K562 (cell line): ENCODE measurements around the gene REM1. TPM values are rescaled to one million over a fixed set of nuclear protein-coding genes. Genes with fewer than 3 reads are reported as not detected.
A peak's percentile ranks its signal among the peaks of the same experiment; 100 is the strongest.
"Not testable (repeated sequence)": the region's sequence is repeated elsewhere in the genome, so short reads cannot be mapped to it uniquely, and the experiment has no call there.

ENCODE experiments used
- ATAC-seq: fragments of 200-7000 bp; cut with Tn5 transposase; 3 replicates; pipeline ENCODE4 v1.9.1; 2020; ENCODE audit warnings: moderate library complexity
- BruUV-seq: library from RNA; stranded (reverse); fragments of 400-500 nt; replicated peaks from 2 replicates; lab custom pipeline; 2021; lab: Mats Ljungman, UMichigan
- CTCF ChIA-PET: fragments of 300-600 bp; formaldehyde crosslinking; extraction: SDS; loops from one replicate; lab custom pipeline; 2021; ENCODE audit warnings: low intra/inter-chr PET ratio; lab: Yijun Ruan, JAX
- POLR2A ChIA-PET: fragments of 300-600, 350-650 bp; sonication (Branson Sonifier 250); formaldehyde crosslinking; extraction: SDS; loops from one replicate; lab custom pipeline; 2021; ENCODE audit warnings: antibody characterized with exemption, inconsistent platforms; lab: Yijun Ruan, JAX
- DNase-seq, 4 experiments: peaks; one replicate each; pipeline versions ENCODE4 v3.0.0 to v3.0.0-alpha.2; 2011 to 2018; ENCODE audit warnings: low spot score in 3 of 4, mixed read lengths in 3 of 4; ENCODE audit errors: extremely low read depth in 1 of 4
- FAIRE-seq: peaks from 2 replicates; lab custom pipeline; 2011; peaks lifted over from hg19 to GRCh38; lab: Jason Lieb, UNC
- H2AFZ ChIP-seq: 2 replicates; pipeline ENCODE4 v1.6.0; 2011; ENCODE audit warnings: low read depth, low read length, control low read depth, inconsistent platforms
- H3K27ac ChIP-seq: fragments of 200-600 bp; 3 replicates; pipeline ENCODE4 v1.8.0; 2011; ENCODE audit warnings: low read depth, mild to moderate bottlenecking, control low read depth, inconsistent platforms, low read length, moderate library complexity, mixed read lengths; ENCODE audit errors: extremely low read depth
- H3K27me3 ChIP-seq, 2 experiments: fragments of 300-600 bp in 1 of 2; 2 replicates in 1 of 2; 3 replicates in 1 of 2; pipeline versions ENCODE4 v1.6.0 to v1.8.0; 2011; ENCODE audit warnings: inconsistent platforms in 2 of 2, low read length in 2 of 2, mild to moderate bottlenecking in 1 of 2, mixed read lengths in 1 of 2, moderate library complexity in 1 of 2; ENCODE audit not compliant: control insufficient read depth in 2 of 2, insufficient read depth in 2 of 2
- H3K36me3 ChIP-seq: fragments of 300-600 bp; 3 replicates; pipeline ENCODE4 v1.8.0; 2011; ENCODE audit warnings: mild to moderate bottlenecking, low read length, inconsistent platforms; ENCODE audit not compliant: control insufficient read depth, insufficient read depth
- H3K4me1 ChIP-seq, 2 experiments: fragments of 200-600 bp in 1 of 2; replicated peaks in 1 of 2; 2 replicates in 1 of 2; 3 replicates in 1 of 2; pipeline versions ENCODE4 v1.5.1 to v1.8.0; 2011; ENCODE audit warnings: inconsistent platforms in 2 of 2, low read length in 2 of 2, mild to moderate bottlenecking in 1 of 2, mixed read lengths in 1 of 2, moderate library complexity in 1 of 2; ENCODE audit not compliant: control insufficient read depth in 2 of 2, insufficient read depth in 2 of 2
- H3K4me2 ChIP-seq: 2 replicates; pipeline ENCODE4 v1.6.1; 2011; ENCODE audit warnings: low read length, control low read depth, inconsistent platforms, mixed read lengths; ENCODE audit not compliant: insufficient read depth
- H3K4me3 ChIP-seq: fragments of 200-600 bp; sonication (generic), shearing (Covaris generic); 2 replicates; pipeline ENCODE4 v1.5.1; 2016; ENCODE audit warnings: control low read depth, inconsistent platforms
- H3K79me2 ChIP-seq: fragments of 200-600 bp; 3 replicates; pipeline ENCODE4 v1.8.0; 2011; ENCODE audit warnings: low read length, inconsistent platforms; ENCODE audit not compliant: control insufficient read depth, insufficient read depth
- H3K9ac ChIP-seq, 2 experiments: 2 replicates each; pipeline versions ENCODE4 v1.6.0 to v1.6.1; 2011; ENCODE audit warnings: low read depth in 2 of 2, low read length in 2 of 2, control low read depth in 1 of 2, inconsistent platforms in 1 of 2, mild to moderate bottlenecking in 1 of 2, mixed read lengths in 1 of 2; ENCODE audit not compliant: insufficient read depth in 1 of 2
- H3K9me1 ChIP-seq: one replicate; pipeline ENCODE4 v1.6.0; 2011; ENCODE audit warnings: inconsistent platforms, mild to moderate bottlenecking, low read length, moderate library complexity; ENCODE audit not compliant: control insufficient read depth, insufficient read depth
- H3K9me3 ChIP-seq: replicated peaks from 2 replicates; pipeline ENCODE4 v1.5.1; 2011; ENCODE audit warnings: low read depth, low read length, inconsistent platforms; ENCODE audit not compliant: control insufficient read depth, insufficient read depth
- H4K20me1 ChIP-seq: replicated peaks from 2 replicates; pipeline ENCODE4 v1.6.1; 2011; ENCODE audit warnings: low read length, inconsistent platforms, mixed read lengths; ENCODE audit not compliant: control insufficient read depth, insufficient read depth
- ATF1 ChIP-seq, 2 experiments: fragments of 450-650 bp in 1 of 2; IDR thresholded peaks; 2 replicates each; pipeline ENCODE4 v1.6.1; 2016; ENCODE audit warnings: missing compliant biosample characterization in 1 of 2, missing genetic modification characterization in 1 of 2
- BHLHE40 ChIP-seq: IDR thresholded peaks from 2 replicates; pipeline ENCODE4 v1.6.1; 2011; ENCODE audit warnings: low read length, improper control_type of control experiment
- CBX1 ChIP-seq: sonication (generic); IDR thresholded peaks from 2 replicates; pipeline ENCODE4 v1.6.1; 2016; ENCODE audit warnings: antibody characterized with exemption, low read depth, mild to moderate bottlenecking
- CREB1 ChIP-seq, 2 experiments: sonication (generic) in 1 of 2; formaldehyde crosslinking in 1 of 2; IDR thresholded peaks; 2 replicates each; pipeline versions ENCODE4 v1.6.1 to v1.8.0; 2012 to 2022; ENCODE audit warnings: inconsistent platforms in 1 of 2, mild to moderate bottlenecking in 1 of 2, missing genetic modification reagents in 1 of 2, moderate library complexity in 1 of 2
- CTBP1 ChIP-seq: fragments of 450-650 bp; IDR thresholded peaks from 2 replicates; pipeline ENCODE4 v1.6.1; 2016; ENCODE audit warnings: borderline replicate concordance
- HDAC1 ChIP-seq, 2 experiments: fragments of 450-650 bp; IDR thresholded peaks; 2 replicates each; pipeline ENCODE4 v1.6.1; 2016 to 2017; ENCODE audit warnings: inconsistent platforms in 1 of 2, mild to moderate bottlenecking in 1 of 2, moderate library complexity in 1 of 2
- HDAC2 ChIP-seq: fragments of 450-650 bp; IDR thresholded peaks from 2 replicates; pipeline ENCODE4 v1.6.1; 2016; ENCODE audit warnings: mild to moderate bottlenecking
- JUND ChIP-seq, 2 experiments: IDR thresholded peaks; 2 replicates in 1 of 2; 3 replicates in 1 of 2; pipeline ENCODE4 v1.6.1; 2011; ENCODE audit warnings: borderline replicate concordance in 2 of 2, low read depth in 2 of 2, low read length in 2 of 2, improper control_type of control experiment in 1 of 2, missing biosample characterization in 1 of 2, missing genetic modification characterization in 1 of 2, missing genetic modification reagents in 1 of 2
- LCOR ChIP-seq: sonication (generic); formaldehyde crosslinking; IDR thresholded peaks from 2 replicates; pipeline ENCODE4 v1.8.0; 2022; ENCODE audit warnings: mild to moderate bottlenecking, missing genetic modification reagents
- PHF21A ChIP-seq: fragments of 450-650 bp; IDR thresholded peaks from 2 replicates; pipeline ENCODE4 v1.6.1; 2017; ENCODE audit warnings: low read depth, borderline replicate concordance
- SMARCA5 ChIP-seq: fragments of 450-650 bp; IDR thresholded peaks from 2 replicates; pipeline ENCODE4 v1.6.1; 2016
- SMC3 ChIP-seq: conservative IDR thresholded peaks from 2 replicates; pipeline ENCODE4 v1.6.1; 2011; ENCODE audit warnings: low read depth, low read length, improper control_type of control experiment; ENCODE audit not compliant: insufficient read depth
- WGBS: fragments of 100-300 bp; shearing (Covaris generic); methylation state at CpG from one replicate; pipeline ENCODE4 v1.1.6; 2016; ENCODE audit warnings: low coverage, mixed read lengths; ENCODE audit not compliant: insufficient coverage; ENCODE audit errors: missing lambda C conversion rate; 5-methylcytosine and 5-hydroxymethylcytosine counted together
- in situ Hi-C: fragments of 300-500 bp; cut with MboI; formaldehyde crosslinking; loops from 4 replicates; pipeline ENCODE4 v1.15.0; 2018; ENCODE audit warnings: inconsistent platforms, mixed read lengths
- intact Hi-C: fragments of 100-400 bp; cut with micrococcal nuclease; formaldehyde crosslinking; loops from 2 replicates; pipeline ENCODE4 v1.14.2; 2022
- polyA plus RNA-seq, 8 experiments: library from polyadenylated mRNA; depleted of rRNA in 4 of 8; stranded (reverse) in 5 of 8; unstranded in 3 of 8; fragments of >200 nt; fragmentation: Nextera tagmentation in 2 of 8; fragmentation: Illumina TruSeq in 1 of 8; extraction: Ambion mirVana in 2 of 8; extraction: Trizol in 1 of 8; gene quantifications; 2 replicates each; pipeline versions ENCODE4 v1.2.1 to v1.2.3, GENCODE V29; 2011 to 2014; ENCODE audit warnings: inconsistent platforms in 1 of 8, missing spikeins in 1 of 8
- total RNA-seq, 7 experiments: library from RNA; depleted of rRNA in 6 of 7; stranded (reverse); fragments of >200 nt in 6 of 7; fragmentation: Illumina TruSeq in 2 of 7; extraction: Trizol in 2 of 7; gene quantifications; 2 replicates each; pipeline versions ENCODE4 v1.2.1 to v1.2.3, GENCODE V29; 2011 to 2021; ENCODE audit warnings: low replicate concordance in 1 of 7
- TF ChIP-seq, protein P1 (sequence below): sonication (generic); formaldehyde crosslinking; IDR thresholded peaks from 2 replicates; pipeline ENCODE4 v1.8.0; 2023; ENCODE audit warnings: mild to moderate bottlenecking, missing genetic modification reagents
- TF ChIP-seq, protein P2 (sequence below): fragments of 450-650 bp; formaldehyde crosslinking; IDR thresholded peaks from 2 replicates; pipeline ENCODE4 v1.4.0; 2020; ENCODE audit warnings: mild to moderate bottlenecking, moderate library complexity

REM1 gene
- total and polyA plus RNA-seq, 9 of the 15 experiments (the other 6 are each of a cell fraction or from before 2014, with no cell fraction given), result not detected

DNA sequence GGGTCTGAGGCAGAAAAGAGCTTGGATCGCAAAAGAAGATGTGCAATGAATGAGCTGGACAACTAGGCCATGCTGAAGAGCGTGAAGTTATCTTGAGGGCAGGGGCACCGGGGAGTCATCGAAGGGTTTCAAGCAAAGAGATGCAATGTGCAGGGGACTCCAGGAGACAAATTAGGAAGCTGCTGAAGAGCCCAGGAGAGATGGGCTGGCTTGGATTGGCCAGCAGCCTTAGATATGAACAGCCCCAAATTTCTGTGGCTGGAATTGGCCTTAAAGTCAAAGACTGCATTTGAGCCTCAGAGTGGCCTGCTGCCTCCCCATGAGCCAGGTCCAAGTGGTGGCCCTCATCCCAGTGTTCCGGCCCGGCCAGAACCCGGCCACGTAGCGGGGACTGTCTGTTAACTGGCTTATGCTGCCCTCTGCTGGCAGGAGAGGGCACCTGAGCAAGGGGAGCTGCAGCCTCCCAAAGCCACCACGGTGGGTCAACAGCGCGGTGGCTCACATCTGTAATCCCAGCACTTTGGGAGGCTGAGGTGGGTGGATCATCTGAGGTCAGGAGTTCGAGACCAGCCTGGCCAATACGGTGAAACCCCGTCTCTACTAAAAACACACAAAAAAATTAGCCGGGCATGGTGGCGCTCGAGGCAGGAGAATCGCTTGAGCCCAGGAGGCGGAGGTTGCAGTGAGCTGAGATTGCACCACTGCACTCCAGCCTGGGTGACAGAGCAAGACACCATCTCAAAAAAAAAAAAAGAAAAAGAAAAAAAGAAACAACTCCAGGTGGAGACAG, 28.0 kb downstream of the REM1 start:
- in situ Hi-C loops; H3K27me3 ChIP-seq; H3K9ac ChIP-seq; H3K9me3 ChIP-seq; H3K36me3 ChIP-seq; BruUV-seq; H3K27ac ChIP-seq; H4K20me1 ChIP-seq; H3K4me3 ChIP-seq; H3K4me1 ChIP-seq; H3K9me1 ChIP-seq; H3K79me2 ChIP-seq; H3K4me2 ChIP-seq; H2AFZ ChIP-seq; TF ChIP-seq CREB1 (IDR thresholded peaks at IDR 0.05); JUND (tag; IDR thresholded peaks at IDR 0.05; ENCODE audit: borderline replicate concordance, low read depth, low read length); ATF1 (CRISPR knock-in tag; IDR thresholded peaks at IDR 0.05): not testable (repeated sequence)
- FAIRE-seq (peak; percentile 83), DNase-seq (peak; percentile 83 to 91 (median 87)), ATAC-seq (peak; percentile 99)
- 15% methylated on average over 20 of the region's 20 CpGs for WGBS
- ChIA-PET CTCF (interaction anchor here (0.6 to 1.8 kb wide), 8 partner anchors 11 to 190 kb away, joined by 3 to 9 read pairs (median 3); no protein-coding TSS in a partner anchor), POLR2A (interaction anchor here (0.6 to 0.9 kb wide), 3 partner anchors 18 to 96 kb away, joined by 3 read pairs; no protein-coding TSS in a partner anchor)
- intact Hi-C loops, result loop anchor here (1.0 to 5.0 kb wide), 3 partner anchors 43 to 190 kb away; no protein-coding TSS in a partner anchor
- TF ChIP-seq, protein P1, sequence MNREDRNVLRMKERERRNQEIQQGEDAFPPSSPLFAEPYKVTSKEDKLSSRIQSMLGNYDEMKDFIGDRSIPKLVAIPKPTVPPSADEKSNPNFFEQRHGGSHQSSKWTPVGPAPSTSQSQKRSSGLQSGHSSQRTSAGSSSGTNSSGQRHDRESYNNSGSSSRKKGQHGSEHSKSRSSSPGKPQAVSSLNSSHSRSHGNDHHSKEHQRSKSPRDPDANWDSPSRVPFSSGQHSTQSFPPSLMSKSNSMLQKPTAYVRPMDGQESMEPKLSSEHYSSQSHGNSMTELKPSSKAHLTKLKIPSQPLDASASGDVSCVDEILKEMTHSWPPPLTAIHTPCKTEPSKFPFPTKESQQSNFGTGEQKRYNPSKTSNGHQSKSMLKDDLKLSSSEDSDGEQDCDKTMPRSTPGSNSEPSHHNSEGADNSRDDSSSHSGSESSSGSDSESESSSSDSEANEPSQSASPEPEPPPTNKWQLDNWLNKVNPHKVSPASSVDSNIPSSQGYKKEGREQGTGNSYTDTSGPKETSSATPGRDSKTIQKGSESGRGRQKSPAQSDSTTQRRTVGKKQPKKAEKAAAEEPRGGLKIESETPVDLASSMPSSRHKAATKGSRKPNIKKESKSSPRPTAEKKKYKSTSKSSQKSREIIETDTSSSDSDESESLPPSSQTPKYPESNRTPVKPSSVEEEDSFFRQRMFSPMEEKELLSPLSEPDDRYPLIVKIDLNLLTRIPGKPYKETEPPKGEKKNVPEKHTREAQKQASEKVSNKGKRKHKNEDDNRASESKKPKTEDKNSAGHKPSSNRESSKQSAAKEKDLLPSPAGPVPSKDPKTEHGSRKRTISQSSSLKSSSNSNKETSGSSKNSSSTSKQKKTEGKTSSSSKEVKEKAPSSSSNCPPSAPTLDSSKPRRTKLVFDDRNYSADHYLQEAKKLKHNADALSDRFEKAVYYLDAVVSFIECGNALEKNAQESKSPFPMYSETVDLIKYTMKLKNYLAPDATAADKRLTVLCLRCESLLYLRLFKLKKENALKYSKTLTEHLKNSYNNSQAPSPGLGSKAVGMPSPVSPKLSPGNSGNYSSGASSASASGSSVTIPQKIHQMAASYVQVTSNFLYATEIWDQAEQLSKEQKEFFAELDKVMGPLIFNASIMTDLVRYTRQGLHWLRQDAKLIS, result 0 out of 2 replicates have a peak, but pooled peaks have one; percentile 26
- TF ChIP-seq SMC3, result peak; percentile 95
- TF ChIP-seq CTBP1, result peak; percentile 67; the same call in 1 of the 2 replicates
- TF ChIP-seq SMARCA5, result 0 out of 2 replicates have a peak, but pooled peaks have one; percentile 34
- peak; percentile 30; the same call in 1 of the 2 replicates for TF ChIP-seq CREB1 (CRISPR knock-in tag; IDR thresholded peaks at IDR 0.05)
- TF ChIP-seq BHLHE40, result 0 out of 2 replicates have a peak, but pooled peaks have one; percentile 24
- TF ChIP-seq JUND (IDR thresholded peaks at IDR 0.05; ENCODE audit: borderline replicate concordance, low read depth, low read length), result peak; percentile 24; the same call in 1 of the 2 replicates
- peak; percentile 69; the same call in 1 of the 2 replicates for TF ChIP-seq LCOR
- 0 out of 2 replicates have a peak, but pooled peaks have one; percentile 23 for TF ChIP-seq PHF21A
- TF ChIP-seq, protein P2, sequence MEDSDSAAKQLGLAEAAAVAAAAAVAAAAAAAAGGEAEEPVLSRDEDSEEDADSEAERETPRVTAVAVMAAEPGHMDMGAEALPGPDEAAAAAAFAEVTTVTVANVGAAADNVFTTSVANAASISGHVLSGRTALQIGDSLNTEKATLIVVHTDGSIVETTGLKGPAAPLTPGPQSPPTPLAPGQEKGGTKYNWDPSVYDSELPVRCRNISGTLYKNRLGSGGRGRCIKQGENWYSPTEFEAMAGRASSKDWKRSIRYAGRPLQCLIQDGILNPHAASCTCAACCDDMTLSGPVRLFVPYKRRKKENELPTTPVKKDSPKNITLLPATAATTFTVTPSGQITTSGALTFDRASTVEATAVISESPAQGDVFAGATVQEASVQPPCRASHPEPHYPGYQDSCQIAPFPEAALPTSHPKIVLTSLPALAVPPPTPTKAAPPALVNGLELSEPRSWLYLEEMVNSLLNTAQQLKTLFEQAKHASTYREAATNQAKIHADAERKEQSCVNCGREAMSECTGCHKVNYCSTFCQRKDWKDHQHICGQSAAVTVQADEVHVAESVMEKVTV (CRISPR knock-in tag), result peak; percentile 82
- 0 out of 4 replicates have a peak, but pooled peaks of 1 of the 2 experiments have one; percentile 11 for TF ChIP-seq HDAC1 (IDR thresholded peaks at IDR 0.05)
- TF ChIP-seq HDAC2, result 0 out of 2 replicates have a peak, but pooled peaks have one; percentile 25
- peak; percentile 71; the same call in 1 of the 2 replicates for TF ChIP-seq CBX1
- TF ChIP-seq ATF1 (tag; IDR thresholded peaks at IDR 0.05), result peak; percentile 37; the same call in 1 of the 2 replicates
